Activated naive CD8-positive, alpha-beta T cell treated with anti-CD3 and anti-CD28 coated beads, Interleukin-2, amount 50 U/mL, for 24 hours (primary cell): Measurements from ENCODE around the gene POMT2.

Source experiments
- ATAC-seq: fragments of 150-1000 bp; cut with Tn5 transposase; one replicate; pipeline ENCODE4 v1.10.0; 2021
- DNase-seq: peaks from one replicate; pipeline ENCODE4 v3.0.0; 2021
- H3K27ac Mint-ChIP-seq: one replicate; pipeline ENCODE4 v1.8.0; 2021; ENCODE audit warnings: mild to moderate bottlenecking, mixed read lengths
- H3K27me3 Mint-ChIP-seq: one replicate; pipeline ENCODE4 v1.8.0; 2021; ENCODE audit warnings: mixed read lengths
- H3K36me3 Mint-ChIP-seq: one replicate; pipeline ENCODE4 v1.8.0; 2021; ENCODE audit warnings: low read depth, mixed read lengths
- H3K4me1 Mint-ChIP-seq: one replicate; pipeline ENCODE4 v1.8.0; 2021; ENCODE audit warnings: mixed read lengths
- H3K4me3 Mint-ChIP-seq: one replicate; pipeline ENCODE4 v1.8.0; 2021; ENCODE audit warnings: mild to moderate bottlenecking, moderate library complexity, mixed read lengths
- H3K9me3 Mint-ChIP-seq: one replicate; pipeline ENCODE4 v1.8.0; 2021; ENCODE audit warnings: mixed read lengths

The POMT2 gene

GRCh38 chr14:77271113-77271710 is 49.5 kb downstream of the POMT2 start, which contains the start of gene NGB:
Gene NGB, minus strand, starts transcription at chr14:77271206. Its CDS starts 269 bp downstream, at chr14:77270937.
- Mint-ChIP-seq H3K36me3 (peaks cover 2% of the 10 kb centered on the region), H3K4me3 (no peak within 1 kb of the TSS), H3K27ac (no peak within 1 kb of the TSS), H3K4me1 (no peaks in the 10 kb centered on the region), H3K27me3 (peaks cover 35% of the 10 kb centered on the region), H3K9me3 (no peaks in the 10 kb centered on the region)
- no peak for DNase-seq
- no peak for ATAC-seq

GRCh38 chr14:77270361-77271112 is 50.1 kb downstream of the POMT2 start:
- Mint-ChIP-seq H3K27me3 (peaks cover 35% of the 10 kb centered on the region), H3K4me1 (no peaks in the 10 kb centered on the region), H3K36me3 (peaks cover 2% of the 10 kb centered on the region), H3K9me3 (no peaks in the 10 kb centered on the region), H3K27ac (no peak overlapping the region), H3K4me3 (no peak overlapping the region)
- DNase-seq (no peak), ATAC-seq (peak; percentile 20)

DNA sequence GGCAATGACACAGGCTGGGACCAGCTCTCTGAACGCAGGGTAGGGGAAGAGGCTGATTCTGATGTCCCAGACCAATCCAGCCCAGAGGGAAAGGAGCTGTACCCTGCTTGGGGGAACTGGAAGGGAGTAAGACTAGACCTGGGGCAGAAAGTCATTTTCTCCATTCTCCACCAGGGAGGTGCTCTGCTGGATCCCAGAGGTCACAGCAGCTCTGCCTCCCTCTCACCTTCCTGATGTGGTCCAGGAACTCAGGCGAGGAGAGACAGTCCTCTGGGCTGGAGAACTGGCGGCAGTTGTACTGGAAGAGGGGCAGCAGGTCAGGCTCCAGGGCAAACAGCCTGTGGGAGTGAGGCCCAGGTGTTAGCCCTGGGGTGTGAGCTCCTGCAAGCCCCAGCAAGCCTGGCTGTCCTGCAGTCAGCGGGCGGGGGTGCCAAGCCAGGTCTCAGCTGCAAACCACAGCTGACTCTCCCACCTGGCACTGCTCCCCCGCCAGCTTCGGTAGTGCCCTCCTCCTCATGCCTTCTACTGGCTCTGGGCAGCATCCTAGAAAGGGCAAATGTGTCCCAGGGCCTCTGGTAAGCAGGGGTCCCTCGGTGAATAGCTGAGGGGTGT is 51.6 kb downstream of the POMT2 start:
- DNase-seq = no peak
- H3K27ac Mint-ChIP-seq = no peak overlapping the region
- H3K36me3 Mint-ChIP-seq = peaks cover 2% of the 10 kb centered on the region
- peaks cover 35% of the 10 kb centered on the region for H3K27me3 Mint-ChIP-seq
- no peaks in the 10 kb centered on the region for H3K9me3 Mint-ChIP-seq
- H3K4me1 Mint-ChIP-seq = no peaks in the 10 kb centered on the region
- no peak overlapping the region for H3K4me3 Mint-ChIP-seq
- ATAC-seq = no peak

- no peaks in the 10 kb centered on the region for H3K9me3 Mint-ChIP-seq
- DNase-seq (no peak), ATAC-seq (no peak)
- H3K27ac Mint-ChIP-seq = no peak overlapping the region
- H3K27me3 Mint-ChIP-seq = peaks cover 35% of the 10 kb centered on the region
- H3K36me3 Mint-ChIP-seq = peaks cover 2% of the 10 kb centered on the region
- no peaks in the 10 kb centered on the region for H3K4me1 Mint-ChIP-seq
- no peak overlapping the region for H3K4me3 Mint-ChIP-seq
Measured at GRCh38 chr14:77267937-77268699, 52.6 kb downstream of the POMT2 start.

DNA sequence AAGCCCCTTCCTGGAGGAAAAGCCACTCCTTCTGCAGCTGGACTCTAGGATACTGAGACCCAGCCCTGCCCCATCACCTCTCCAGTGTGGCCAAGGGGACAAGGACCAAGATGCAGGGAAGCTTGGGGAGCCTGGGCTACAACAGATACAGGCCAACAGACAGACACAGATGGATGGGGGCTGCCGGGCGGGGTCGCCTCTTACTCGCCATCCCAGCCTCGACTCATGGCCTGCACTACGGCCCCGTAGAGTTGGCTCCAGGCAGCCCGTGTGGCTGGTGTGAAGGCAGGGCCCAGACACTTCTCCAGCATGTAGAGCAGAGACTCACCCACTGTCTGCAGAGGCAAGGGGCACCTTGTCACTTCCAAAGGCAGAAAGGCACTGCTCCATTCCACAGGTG is 54.3 kb downstream of the POMT2 start:
- Mint-ChIP-seq H3K4me1 (no peaks in the 10 kb centered on the region), H3K27ac (no peak overlapping the region), H3K27me3 (peaks cover 23% of the 10 kb centered on the region), H3K4me3 (no peak overlapping the region), H3K36me3 (peaks cover 2% of the 10 kb centered on the region), H3K9me3 (no peaks in the 10 kb centered on the region)
- ATAC-seq = no peak
- no peak for DNase-seq

DNA sequence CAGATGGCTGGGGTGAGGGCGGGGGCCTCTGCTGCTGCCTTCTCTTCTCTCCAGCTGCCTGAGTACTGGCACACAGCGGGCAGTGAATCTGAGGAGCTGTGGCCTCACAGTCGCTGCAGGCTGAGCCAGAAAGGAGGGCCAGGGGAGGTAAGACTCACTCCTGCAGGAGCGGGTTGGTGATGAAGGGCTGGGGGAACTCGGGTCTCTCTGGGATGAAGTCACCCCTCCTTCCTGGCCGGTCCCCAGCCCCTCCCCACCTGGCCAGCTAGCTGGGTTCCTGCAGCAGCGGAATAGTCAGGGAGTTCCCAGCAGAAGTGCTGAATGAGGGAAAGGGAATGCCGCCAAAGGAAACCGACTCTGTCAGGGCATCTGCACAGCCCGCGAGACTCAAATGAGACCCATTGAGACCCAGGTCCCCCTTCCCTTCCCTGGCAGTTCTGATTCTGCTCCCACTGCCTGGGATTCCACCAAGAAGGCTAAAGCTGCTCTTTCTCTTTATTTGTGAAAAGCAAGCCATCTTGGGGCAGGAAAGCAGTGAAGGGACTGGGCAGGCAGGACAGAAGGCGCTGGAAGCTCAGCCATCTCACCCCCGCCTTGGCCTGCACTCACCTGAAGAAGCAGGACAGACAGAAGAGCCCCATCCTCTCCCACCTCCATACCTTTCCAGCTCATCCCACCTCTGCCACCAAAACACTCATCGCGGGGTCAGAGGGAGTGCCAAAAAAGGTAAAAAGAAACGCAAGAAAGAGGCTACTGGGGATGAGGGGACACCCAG is 54.9 kb downstream of the POMT2 start:
- H3K27ac Mint-ChIP-seq = no peak overlapping the region
- no peak for ATAC-seq
- H3K4me1 Mint-ChIP-seq = no peaks in the 10 kb centered on the region

GRCh38 chr14:77265187-77265515 is 55.5 kb downstream of the POMT2 start:
- Mint-ChIP-seq H3K36me3 (peaks cover 2% of the 10 kb centered on the region), H3K4me3 (no peak overlapping the region), H3K27me3 (peaks cover 17% of the 10 kb centered on the region), H3K27ac (no peak overlapping the region), H3K9me3 (no peaks in the 10 kb centered on the region), H3K4me1 (no peaks in the 10 kb centered on the region)
- DNase-seq = no peak
- ATAC-seq = no peak

More for the DNA sequence above, 54.9 kb downstream of the POMT2 start:
- no peaks in the 10 kb centered on the region for H3K9me3 Mint-ChIP-seq
- no peak overlapping the region for H3K4me3 Mint-ChIP-seq
- peaks cover 2% of the 10 kb centered on the region for H3K36me3 Mint-ChIP-seq
- peaks cover 20% of the 10 kb centered on the region for H3K27me3 Mint-ChIP-seq
- DNase-seq = no peak

- no peak overlapping the region for H3K27ac Mint-ChIP-seq
- H3K27me3 Mint-ChIP-seq = peaks cover 14% of the 10 kb centered on the region
- DNase-seq (no peak), ATAC-seq (no peak)
- no peaks in the 10 kb centered on the region for H3K4me1 Mint-ChIP-seq
- peaks cover 2% of the 10 kb centered on the region for H3K36me3 Mint-ChIP-seq
- H3K9me3 Mint-ChIP-seq = no peaks in the 10 kb centered on the region
- H3K4me3 Mint-ChIP-seq = no peak overlapping the region
Measured at GRCh38 chr14:77264466-77265186, 56.1 kb downstream of the POMT2 start.

DNA sequence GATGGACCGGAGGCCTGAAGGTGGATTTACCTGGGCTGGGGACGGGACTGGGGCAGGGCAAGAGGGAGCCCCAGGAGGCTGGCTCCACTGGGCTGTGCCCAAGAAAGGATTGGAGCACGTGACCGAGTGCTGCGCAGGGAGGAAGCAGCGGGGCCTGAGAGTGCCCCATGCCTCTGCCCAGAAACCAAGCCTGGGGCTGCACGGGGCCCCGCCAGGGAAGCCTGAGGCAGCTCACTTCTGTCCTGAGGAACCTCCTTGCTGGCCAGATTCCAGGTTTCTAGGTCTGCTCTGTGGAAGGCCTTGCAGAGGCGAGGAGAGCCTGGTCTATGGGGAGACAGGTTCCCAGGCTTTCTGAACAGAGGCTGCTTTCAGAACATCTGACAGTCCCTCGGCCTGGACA is 60.1 kb downstream of the POMT2 start:
- DNase-seq = no peak
- H3K4me3 Mint-ChIP-seq = no peak overlapping the region
- H3K27me3 Mint-ChIP-seq = peaks cover 2% of the 10 kb centered on the region
- H3K27ac Mint-ChIP-seq = no peak overlapping the region
- ATAC-seq = no peak
- no peaks in the 10 kb centered on the region for H3K36me3 Mint-ChIP-seq
- no peaks in the 10 kb centered on the region for H3K4me1 Mint-ChIP-seq
- no peaks in the 10 kb centered on the region for H3K9me3 Mint-ChIP-seq

DNA sequence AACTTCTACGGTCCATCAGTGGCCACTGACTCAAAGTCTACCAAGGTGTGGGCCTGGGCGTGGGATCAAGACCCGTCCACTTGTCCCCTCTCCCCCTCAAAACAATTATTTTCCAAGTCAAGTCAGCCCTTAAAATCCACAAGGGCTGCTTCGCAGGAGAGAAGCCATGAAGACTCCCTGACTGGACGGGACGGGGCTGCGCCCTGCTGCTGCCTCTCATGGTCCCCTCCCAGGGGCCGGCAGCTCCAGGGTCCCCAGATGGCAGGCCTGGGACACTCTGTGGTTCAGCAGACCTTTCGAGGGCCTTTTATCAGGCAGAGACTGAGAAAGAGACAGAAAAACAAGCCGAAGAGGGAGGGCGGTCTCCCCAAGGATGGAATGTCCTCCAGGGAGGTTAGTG is 60.5 kb downstream of the POMT2 start:
- Mint-ChIP-seq H3K27ac (no peak overlapping the region), H3K36me3 (no peaks in the 10 kb centered on the region), H3K4me1 (no peaks in the 10 kb centered on the region), H3K9me3 (no peaks in the 10 kb centered on the region), H3K4me3 (no peak overlapping the region), H3K27me3 (peaks cover 2% of the 10 kb centered on the region)
- DNase-seq = no peak
- ATAC-seq = no peak

- no peak for DNase-seq
- H3K4me3 Mint-ChIP-seq = no peak overlapping the region
- H3K36me3 Mint-ChIP-seq = no peaks in the 10 kb centered on the region
- no peaks in the 10 kb centered on the region for H3K9me3 Mint-ChIP-seq
- no peak overlapping the region for H3K27ac Mint-ChIP-seq
- H3K4me1 Mint-ChIP-seq = no peaks in the 10 kb centered on the region
- ATAC-seq = no peak
- H3K27me3 Mint-ChIP-seq = peaks cover 2% of the 10 kb centered on the region
Measured at GRCh38 chr14:77259025-77259715, 61.5 kb downstream of the POMT2 start.

GRCh38 chr14:77258566-77258965 is 62.1 kb downstream of the POMT2 start:
- Mint-ChIP-seq H3K4me1 (no peaks in the 10 kb centered on the region), H3K4me3 (no peak overlapping the region), H3K27ac (no peak overlapping the region), H3K27me3 (peaks cover 2% of the 10 kb centered on the region), H3K36me3 (no peaks in the 10 kb centered on the region), H3K9me3 (no peaks in the 10 kb centered on the region)
- ATAC-seq (no peak), DNase-seq (no peak)

DNA sequence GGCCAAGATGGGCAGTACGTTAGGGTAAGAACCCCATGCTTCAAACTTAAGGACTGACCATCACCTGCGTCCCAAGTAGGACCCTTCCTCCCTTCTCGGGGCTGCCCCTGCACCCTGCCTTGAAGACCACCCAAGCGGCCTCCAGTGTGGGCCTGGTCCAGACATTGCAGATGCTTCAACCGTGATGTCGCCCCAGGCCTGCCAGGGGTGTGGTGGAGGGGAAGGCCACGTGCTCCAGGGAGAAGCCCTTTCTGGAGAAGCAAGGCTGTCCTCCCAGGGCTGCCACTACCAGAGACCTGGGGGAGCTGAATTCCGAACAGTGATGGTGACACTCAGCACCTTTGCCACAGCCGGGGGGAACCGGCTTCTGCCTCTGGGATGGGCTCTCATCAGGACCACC is 63.0 kb downstream of the POMT2 start:
- H3K27ac Mint-ChIP-seq = no peak overlapping the region
- H3K36me3 Mint-ChIP-seq = no peaks in the 10 kb centered on the region
- H3K27me3 Mint-ChIP-seq = peaks cover 2% of the 10 kb centered on the region
- no peaks in the 10 kb centered on the region for H3K4me1 Mint-ChIP-seq
- ATAC-seq (no peak), DNase-seq (no peak)
- no peak overlapping the region for H3K4me3 Mint-ChIP-seq
- H3K9me3 Mint-ChIP-seq = no peaks in the 10 kb centered on the region
